Measurements from ENCODE around the gene LHX4.

LHX4 gene

DNA sequence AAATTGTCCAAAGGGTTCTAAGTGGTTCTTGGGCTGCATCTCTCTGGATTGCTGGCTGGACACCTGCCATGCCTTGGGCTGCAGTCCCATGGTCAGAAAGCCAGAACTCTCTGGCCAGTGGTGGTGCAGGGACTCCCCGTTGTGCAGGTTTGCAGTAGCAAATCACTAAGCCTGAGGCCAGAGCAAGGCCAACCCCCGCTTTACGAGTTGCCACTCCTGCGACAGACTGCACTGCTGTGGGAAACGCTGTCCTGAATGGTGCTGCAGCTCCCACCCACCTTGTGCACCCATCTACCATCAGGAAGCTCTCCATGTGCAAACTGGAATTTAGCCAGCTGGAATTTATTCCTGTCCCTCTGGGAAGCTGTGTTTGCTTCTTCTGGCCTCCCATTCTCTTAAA, 45.7 kb downstream of the LHX4 start:
- no peak for DNase-seq

DNA sequence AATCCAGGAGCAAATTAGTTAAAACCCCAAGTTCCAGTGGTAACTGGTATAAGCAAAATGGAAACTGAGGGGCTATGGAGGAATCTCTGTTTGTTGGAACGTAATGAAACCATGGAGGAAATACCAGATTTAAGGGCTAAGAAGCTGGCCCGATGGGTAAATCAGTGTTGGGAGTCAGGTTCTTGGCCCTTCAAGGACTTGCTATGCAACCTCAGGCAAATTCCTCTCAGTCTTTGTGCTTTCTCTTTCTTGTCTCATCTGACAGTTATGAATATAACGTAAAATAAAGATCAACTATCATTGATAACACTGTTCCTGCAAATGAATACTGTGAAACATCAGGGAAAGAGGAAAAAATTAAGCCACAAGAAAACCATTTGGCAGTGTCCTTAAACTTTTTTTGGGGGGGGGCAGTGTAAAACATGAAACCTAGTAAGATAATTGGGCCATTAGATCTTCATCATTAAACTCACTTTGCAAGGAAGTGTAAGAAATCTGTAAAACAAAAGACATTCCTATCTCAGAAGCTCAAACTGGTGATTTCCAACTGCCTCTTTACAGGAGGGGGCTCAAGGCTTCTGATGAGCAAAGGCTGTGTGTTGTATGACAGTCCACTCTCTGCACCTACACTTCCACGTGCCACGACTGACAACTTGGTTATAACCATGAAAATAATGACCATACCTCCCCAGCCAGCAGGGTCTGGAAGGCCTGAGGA, 47.6 kb downstream of the LHX4 start:
- DNase-seq: no peak

DNA sequence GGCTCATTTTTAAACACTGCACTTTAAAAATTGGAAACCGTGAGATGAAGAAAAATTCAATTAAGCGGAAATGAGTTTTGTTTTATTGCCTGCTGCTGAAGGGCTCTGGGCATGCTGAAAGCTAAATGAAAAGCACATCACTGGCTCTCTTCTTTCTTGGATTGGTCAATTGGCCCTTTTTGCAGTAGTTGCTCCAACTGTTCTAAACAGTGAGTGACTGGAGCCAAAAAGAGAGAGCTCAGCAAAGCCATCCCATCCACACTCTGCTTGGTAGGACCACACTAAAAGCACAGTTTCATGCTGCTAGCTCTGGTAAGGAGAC, 48.1 kb downstream of the LHX4 start:
- no peak for DNase-seq

DNA sequence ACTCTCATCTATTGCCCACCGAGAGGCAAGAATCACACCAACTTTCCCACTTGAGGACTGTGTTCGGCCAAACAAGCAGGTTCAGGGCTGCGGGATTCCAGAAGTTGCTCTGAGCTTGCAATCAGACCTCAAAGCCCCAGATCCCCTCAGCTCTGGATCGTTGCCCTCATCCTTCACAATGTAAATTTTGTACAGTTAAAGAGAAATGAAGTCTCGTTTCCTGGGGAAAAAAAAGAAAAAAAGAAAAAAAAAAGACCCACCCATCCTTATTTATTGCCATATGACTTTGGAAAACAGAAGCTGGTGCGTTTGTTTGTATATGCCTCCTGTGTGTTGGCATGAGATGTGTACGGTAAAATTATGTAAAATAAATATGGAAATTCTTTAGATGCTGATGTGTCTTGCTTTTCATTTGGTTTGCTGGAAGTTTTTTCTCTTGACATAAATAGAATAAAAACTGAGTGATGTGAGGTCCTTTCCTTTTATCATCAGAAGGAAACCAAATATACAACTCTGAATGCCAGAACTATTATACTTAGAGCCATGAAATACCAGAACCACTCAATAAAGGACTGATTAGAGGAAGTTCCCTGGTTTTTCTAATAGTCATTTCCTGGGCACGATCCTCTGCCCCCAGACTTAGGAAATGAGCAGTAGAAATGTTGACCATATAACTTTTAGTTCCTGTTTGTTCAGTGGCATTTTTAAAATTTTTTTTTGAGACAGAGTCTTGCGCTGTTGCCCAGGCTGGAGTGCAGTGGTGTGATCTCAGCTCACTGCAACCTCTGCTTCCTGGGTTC, 48.7 kb downstream of the LHX4 start:
- DNase-seq: no peak

DNA sequence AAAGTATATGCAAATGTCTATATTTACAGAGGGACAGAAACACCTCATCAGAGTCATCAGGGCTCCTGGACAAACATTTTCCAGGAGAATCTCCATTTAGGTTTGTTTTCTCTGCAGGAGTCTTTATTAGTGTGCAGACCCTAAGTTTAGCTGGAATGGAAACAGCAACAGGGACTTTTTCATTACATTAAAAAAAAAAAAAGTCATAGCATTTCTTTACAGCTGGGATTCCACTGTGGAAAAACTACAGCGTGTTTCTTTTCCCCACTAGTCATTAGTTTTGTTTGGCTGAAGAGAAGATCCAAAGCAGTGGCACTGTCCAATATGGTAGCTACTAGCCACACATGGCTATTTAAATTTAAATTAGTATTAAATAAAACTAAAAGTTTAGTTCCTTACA, 49.6 kb downstream of the LHX4 start:
- DNase-seq: no peak

DNA sequence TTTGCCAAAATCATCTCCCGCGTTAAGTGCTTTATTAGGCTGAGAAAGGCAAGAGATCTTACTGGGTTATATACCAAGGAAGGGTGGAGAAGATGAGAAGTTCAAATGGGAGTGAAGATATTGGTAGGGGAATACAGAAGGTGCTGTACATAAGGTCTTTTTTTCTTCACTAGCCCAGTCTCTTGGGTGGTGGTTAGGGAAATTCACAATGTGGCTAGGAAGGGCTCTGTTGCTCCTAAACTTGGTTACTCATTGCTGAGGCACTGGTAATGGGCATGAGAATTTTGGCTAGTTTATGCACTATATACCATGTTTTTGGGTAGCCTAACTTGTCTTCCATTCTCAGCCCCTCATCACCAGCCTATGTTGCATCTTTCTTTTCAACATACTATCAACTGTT, 50.6 kb downstream of the LHX4 start:
- no peak for DNase-seq

DNA sequence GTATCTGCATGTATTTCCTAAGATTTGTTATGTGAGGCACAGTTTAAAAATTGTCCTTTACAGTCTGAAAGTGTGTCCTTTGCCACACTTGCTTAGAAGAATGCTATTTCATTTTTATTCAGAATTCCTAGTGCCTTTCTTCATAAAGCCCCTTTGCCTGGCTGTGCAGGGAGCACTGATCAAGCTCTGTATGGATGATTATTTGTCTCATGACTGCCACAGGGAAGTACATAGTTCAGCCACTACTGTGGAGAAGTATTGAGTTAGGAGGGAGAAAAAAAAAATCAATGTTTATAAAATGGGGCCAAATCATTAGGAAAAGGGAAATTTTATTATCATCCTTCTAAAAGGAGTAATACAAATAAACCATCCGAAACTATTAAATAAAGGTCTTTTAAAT, 51.4 kb downstream of the LHX4 start:
- no peak for DNase-seq

DNA sequence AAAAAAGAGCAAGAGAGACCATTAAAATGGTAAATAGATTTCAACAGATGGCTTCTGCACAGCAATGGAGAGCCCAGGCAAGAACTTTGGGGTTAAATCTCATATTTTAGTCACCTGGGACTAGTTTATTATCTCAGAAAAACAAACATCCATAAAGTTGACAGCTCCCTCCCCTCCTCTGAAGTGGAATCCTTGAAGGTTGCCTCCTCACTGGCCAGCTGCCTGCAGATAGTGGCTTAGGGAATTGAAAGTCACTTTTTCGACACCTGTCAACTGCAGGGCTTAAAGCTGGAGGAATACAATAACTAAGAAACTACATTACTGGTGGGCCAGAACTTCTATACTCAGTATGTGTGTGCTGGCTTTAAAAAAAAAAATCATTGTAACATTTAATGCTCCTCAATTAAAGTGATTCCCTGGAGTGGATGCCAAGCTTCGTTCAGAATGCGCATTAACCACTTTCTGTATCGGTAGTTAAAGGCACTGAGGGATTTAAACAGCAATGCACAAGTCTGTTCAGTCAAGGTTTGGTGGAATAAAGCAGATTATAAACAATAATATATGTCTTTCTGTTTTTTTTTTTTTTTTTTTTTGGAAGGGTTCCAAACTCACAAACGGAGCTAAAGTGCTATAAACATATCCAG, 52.5 kb downstream of the LHX4 start:
- DNase-seq: peak; percentile 74

DNA sequence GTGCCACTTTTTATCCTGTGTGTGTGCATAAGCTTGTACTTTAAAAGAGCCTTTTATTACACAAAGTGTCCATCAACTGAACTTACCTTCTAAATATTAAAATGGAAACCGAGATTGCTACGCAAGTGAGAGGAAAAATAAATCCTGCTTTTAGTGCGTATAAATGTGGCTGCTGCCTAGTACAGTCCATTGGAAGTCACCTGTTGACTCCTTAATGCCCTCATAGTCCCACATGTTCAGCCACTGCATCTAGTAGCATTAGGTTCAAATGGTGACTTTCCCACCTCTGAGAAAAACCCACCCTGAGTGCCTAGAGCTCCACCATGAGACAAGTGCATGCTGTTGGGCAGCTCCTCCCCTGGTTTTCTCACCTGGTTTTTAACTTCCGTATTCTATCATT, 53.0 kb downstream of the LHX4 start:
- no peak for DNase-seq

DNA sequence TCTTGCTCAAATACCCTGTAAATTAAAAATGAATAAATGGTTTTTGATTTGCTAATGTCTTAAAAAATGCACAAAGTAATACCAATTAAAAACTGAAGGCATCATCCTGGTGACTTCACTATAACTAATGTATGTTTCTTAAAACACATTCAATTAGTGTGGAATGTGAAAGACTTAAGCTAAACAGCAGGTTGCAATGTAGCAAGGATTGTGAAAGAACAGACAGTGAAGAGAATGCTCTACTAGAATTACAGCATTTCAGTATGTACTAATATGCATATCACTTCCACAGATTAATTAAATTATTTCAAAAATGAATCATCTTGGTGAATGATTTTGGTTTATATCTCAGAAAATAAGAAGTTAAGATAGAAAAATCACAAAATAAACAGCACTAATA, 56.4 kb downstream of the LHX4 start:
- no peak for DNase-seq

DNA sequence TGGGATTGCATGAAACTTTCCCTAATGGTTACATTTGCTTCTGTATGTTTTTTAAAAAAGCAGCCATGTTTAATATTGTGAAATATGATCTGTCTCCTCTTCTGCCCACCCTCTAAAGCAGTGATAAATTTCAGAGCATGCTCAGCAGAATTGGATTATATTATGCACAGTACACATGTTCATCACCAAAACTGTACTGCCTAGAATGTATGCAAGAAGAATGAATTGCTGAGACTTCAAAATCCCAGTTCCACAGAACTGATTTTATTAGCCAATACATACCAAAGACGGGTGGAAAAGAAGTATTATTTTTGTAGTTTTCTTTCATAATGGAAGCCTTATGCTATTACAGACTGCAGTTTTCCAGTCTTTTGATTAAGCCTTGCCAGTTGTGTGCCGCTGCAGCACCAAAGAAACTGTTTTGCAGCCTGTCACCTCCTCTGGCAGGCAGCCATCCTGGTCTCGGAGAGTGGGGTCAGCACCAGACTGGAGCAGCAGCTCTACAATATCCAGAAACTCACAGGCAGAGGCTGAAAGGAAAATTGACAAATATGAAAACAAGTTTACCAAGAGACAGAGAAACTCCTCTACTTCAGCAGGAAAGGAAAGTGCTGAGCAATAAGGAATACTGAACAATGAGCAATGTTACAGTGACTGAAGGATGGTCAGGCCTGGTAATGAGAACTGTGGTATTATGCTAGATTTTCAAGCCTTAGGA, 58.1 kb downstream of the LHX4 start:
- DNase-seq: no peak

DNA sequence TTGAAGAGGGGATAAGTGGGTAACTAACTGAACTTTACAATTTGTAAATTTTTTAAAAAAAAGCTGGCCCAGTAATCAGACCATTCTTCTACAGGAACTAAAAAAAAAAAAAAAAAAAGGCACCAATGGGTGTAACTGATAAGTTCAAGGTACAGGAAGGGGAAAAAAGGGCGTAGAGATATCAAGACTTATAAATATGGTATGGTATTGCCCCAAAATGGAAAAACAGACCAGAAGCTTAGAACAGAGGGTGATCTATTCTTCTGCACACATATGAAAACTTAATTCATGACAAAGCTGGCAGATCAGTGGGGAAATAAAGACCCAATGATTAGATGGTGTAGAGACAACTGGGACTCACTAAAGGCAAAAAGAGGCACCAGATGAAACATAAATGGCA, 58.9 kb downstream of the LHX4 start:
- DNase-seq: no peak

DNA sequence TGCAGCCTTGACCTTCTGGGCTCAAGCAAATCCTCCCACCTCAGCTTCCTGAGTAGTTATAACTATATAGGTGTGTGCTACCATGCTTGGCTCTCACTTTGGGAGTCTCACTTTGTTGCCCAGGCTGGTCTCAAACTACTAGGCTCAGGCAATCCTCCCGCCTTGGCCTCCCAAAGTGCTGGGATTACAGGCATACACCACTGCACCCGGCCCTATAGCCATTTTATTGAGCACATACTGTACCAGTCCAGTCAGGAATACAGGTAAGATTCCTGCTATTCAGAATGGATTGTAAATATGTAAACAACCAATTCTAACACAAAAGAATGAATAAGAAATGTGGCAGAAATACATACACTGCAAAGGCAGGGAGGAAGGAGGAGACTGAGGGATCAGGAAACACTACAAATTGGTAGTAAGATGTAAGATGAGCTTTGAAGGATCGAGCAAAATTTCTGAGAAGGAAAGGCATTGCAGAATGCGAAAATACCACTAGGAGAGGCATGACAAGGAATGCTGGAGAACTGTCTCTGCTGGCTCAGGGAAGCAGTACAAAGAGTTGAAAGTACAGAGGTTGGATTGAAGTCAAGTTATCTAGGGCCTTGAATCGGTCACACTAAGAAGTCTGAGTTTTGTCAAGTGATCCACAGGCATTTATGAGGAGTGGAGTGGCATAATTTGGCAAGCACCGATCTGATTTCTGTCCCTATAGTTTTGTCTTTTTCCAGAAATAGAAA, 60.4 kb downstream of the LHX4 start:
- DNase-seq: no peak

DNA sequence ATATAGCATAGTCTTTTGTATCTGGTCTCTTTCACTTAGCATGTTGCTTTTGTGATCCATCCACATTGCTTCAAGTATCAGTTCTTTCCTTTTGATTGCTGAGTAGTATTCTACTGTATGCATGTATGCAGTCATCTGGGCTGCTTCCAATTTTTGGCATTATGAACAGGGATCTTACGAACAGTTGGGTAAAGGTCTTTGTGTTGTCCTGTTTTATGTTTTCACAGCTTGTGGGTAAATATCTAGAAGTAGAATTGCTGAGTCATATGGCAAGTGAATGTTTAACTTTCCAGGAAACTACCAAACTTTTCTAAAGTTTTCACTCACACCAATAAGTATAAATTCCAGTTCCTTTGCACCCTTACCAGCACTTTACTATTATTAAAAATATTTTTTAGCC, 60.9 kb downstream of the LHX4 start:
- DNase-seq: no peak

DNA sequence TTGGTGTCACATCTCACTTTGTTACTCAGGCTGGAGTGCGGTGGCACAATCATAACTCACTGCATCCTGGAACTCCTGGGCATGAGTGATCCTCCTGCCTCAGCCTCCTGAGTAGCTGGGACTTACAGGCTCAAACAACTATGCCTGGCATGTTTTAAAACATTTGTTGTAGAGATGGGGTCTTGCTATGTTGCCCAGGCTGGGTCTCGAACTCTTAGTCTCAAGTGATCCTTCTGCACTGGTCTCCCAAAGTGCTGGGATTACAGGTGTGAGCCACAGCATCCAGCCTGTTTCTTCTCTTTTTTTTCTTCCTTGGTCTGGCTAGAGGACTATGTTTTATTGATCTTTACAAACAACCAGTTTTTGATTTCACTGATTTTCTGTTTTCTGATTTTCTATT, 64.6 kb downstream of the LHX4 start:
- no peak for DNase-seq

DNA sequence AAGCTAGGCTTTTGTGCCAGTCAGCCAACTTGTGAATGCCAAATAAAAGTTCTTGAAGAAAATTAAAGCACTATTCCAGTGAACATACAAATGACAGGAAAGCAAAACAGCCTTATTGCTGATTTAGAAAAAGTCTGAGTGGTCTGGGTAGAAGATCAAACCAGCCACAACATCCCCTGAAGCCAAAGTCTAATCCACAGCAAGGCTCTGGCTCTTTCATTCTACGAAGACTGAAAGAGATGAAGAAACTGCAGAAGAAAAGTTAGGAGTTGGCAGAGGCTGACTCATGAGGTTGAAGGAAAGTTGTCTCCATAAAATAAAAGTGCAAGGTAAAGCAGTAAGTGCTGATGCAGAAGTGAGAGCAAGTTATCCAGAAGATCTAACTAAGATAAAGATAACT, 65.9 kb downstream of the LHX4 start:
- no peak for DNase-seq

DNA sequence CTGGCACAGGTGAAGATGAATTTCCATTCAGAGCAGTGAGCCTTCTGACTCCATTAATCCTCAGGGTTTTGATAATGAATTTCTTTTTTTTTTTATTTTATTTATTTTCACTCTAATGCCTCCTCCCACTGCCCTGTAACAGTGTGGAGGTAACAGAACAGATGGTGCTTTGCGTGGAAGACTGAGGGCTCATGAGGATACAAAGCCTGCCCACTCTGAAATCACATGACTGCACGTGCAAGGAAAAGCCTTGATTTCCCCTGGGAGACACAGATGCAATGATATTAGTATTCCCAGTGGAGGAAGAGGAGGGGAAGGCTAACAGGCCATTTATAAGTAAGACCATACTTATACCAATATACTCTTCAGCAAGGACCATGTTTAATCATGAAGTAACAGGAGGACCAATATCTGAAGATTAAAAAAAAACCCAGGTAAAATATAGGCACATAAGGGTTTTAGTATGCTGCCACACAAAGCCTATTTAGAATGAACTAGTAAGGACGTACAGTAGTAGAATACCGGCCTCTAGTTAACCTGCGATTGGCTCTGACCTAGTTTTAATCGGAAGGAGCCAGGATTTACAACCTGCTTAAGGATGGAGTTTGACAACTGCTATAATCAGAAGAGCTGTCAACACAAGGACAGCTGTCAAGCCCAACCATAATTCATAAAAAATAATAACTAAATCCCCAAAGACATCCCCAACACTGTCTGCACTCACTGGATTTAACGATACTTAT, 69.6 kb downstream of the LHX4 start:
- DNase-seq: peak; percentile 94

DNA sequence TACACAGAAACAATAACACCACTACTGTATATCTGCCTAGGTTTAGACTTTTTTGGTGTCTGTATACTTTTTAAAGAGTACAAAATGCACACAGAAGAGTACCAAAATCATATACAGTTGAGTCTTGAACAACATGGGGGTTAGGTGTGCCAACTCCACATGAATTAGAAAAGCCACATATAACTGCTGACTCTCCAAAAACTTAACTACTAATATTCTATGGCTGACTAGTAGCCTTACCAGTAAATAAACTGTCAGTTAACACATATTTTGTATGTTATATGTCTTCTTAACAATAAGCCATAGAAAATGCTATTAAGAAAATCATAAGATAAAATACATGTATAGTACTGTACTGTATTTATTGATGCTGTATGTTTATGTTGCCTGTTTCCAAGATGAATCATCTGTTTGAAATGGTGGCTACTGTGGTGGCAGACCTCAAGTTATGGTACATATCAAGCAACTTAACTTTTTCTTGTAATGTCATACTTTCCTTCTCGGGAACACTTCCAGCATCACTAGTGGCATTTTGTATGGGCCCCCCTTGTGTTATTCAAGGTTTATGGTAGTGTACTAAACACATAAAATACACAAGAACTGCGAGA, 71.2 kb downstream of the LHX4 start:
- DNase-seq: no peak

DNA sequence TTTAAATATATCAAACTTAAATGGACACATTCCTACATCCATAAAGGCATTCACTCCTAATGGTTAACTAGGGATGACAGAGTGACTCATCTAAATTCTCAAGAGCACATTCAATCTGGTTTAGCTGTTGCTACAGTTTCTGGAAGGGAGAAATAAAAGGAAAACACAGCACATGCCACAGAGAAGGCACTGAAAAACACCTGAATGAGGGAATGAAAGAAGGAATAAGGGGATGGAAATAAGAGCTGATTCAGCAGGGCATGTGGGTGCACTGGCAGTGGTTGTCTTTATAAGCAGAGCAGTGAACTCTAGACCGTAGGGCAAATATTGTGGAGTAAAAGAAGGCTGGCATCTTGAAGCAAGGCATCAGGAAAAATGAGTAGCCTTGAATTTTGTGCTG, 79.3 kb downstream of the LHX4 start:
- no peak for DNase-seq

DNA sequence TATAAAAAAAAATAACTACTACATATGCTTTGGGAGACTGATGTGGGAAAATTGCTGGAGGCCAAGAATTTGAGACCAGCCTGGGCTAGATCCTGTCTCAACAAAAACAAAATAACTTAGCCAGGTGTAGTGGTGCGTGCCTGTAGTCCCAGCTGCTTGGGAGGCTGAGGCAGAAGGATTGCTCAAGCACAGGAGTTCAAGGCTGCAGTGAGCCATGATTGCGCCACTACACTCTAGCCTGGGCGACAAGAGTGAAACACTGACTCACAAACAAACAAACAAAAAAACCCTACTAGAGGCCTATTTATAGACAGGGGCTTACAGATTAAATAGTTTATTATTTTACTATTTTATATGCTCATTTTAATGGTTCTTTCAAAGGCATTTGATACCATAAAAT, 80.0 kb downstream of the LHX4 start:
- no peak for DNase-seq

DNA sequence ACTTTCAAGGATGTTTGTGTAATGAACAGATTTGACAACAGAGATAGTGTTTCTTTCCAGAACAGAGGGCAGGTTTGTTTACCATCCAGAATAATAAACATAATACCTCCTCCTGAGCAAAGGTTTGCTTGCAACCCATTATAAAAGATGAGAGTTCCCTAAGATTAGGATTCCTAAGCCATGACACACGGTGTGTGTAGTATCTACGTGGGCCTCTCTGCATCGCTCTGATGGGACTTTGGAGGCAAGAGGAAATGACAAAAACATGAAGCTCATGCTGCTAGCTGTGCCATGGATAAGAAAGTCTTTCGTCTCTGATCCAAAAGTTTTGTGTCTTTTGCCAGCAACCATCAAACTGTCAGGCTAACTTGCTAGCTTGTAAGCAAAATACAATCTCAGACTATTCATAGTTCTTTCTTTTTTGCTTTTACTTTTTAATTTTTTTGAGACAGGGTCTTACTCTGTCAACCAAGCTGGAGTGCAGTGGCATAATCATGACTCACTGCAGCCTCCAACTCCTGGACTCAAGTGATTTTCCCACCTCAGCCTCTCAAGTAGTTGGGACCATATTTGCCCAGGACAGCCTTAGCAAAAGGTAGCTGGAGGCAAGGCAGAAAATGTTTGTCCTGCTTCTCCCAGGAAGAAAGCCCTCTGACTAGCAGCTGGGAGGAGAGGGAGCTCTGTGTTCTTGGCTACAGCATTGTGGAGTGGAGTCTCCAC, 81.1 kb downstream of the LHX4 start:
- no peak for DNase-seq

Data from NCI-H2171 (cell line).